Spinal cord (tissue), 10 donors: Measurements from ENCODE around the gene TMEM33. TPM values are rescaled to one million over a fixed set of nuclear protein-coding genes. Genes with fewer than 3 reads are reported as not detected.

ENCODE experiments used
- DNase-seq, 6 donors: peaks; one replicate each; pipeline versions ENCODE4 v3.0.0 to v3.0.0-alpha.2; 2013 to 2015; ENCODE audit warnings: low spot score in 6 of 6, low read depth in 4 of 6
- H3K27ac ChIP-seq: one replicate; pipeline ENCODE4 v1.5.1; 2013; ENCODE audit warnings: low read depth, low read length, control low read depth
- H3K27me3 ChIP-seq: one replicate; pipeline ENCODE4 v1.6.1; 2013; ENCODE audit warnings: low read length; ENCODE audit not compliant: control insufficient read depth, insufficient read depth
- H3K36me3 ChIP-seq: one replicate; pipeline ENCODE4 v1.6.1; 2013; ENCODE audit warnings: low read length; ENCODE audit not compliant: control insufficient read depth, insufficient read depth
- H3K4me1 ChIP-seq: one replicate; pipeline ENCODE4 v1.6.1; 2013; ENCODE audit warnings: low read length; ENCODE audit not compliant: control insufficient read depth, insufficient read depth
- H3K4me3 ChIP-seq: one replicate; pipeline ENCODE4 v1.5.1; 2013; ENCODE audit warnings: low read depth, low read length, control low read depth
- H3K9me3 ChIP-seq: one replicate; pipeline ENCODE4 v1.6.1; 2013; ENCODE audit warnings: low read length; ENCODE audit not compliant: control insufficient read depth, insufficient read depth
- WGBS: methylation state at CpG from one replicate; pipeline ENCODE4 v1.1.5; 2013; ENCODE audit warnings: missing lambda C conversion rate; ENCODE audit not compliant: insufficient coverage; 5-methylcytosine and 5-hydroxymethylcytosine counted together
- polyA plus RNA-seq, 2 donors: library from polyadenylated mRNA; unstranded; fragments of 120-200 nt; gene quantifications; one replicate each; pipeline ENCODE4 v1.2.1, GENCODE V29; 2013; ENCODE audit not compliant: insufficient read length in 2 of 2
- small RNA-seq: library from RNA; depleted of rRNA; stranded (forward); fragments of <200 nt; gene quantifications from one replicate; pipeline ENCODE3, GENCODE V24; 2014; ENCODE audit warnings: low replicate concordance
- total RNA-seq, 2 donors: library from RNA; depleted of rRNA in 1 of 2; stranded (reverse); fragments of 120-200 nt in 1 of 2; fragments of >200 nt in 1 of 2; gene quantifications; one replicate each; pipeline versions ENCODE4 v1.2.3 to v1.2.4, GENCODE V29; 2013 to 2014
- donor health status: healthy.

The TMEM33 gene
- total and polyA plus RNA-seq, 4 donors: 31.3 to 74.9 (median 40.6) TPM

GRCh38 chr4:41991916-41992767 is 56.9 kb downstream of the TMEM33 start:
- no peak for DNase-seq
- no peaks in the 10 kb centered on the region for H3K27me3 ChIP-seq
- H3K36me3 ChIP-seq: peaks cover 8% of the 10 kb centered on the region
- H3K9me3 ChIP-seq: no peaks in the 10 kb centered on the region
- H3K27ac ChIP-seq: no peak overlapping the region
- no peak overlapping the region for H3K4me3 ChIP-seq
- H3K4me1 ChIP-seq: peaks cover 8% of the 10 kb centered on the region
- 95% methylated on average over 6 of the region's 10 CpGs for WGBS

GRCh38 chr4:41992967-41993857 is 58.0 kb downstream of the TMEM33 start:
- Histone ChIP-seq H3K27ac (no peak overlapping the region), H3K4me1 (peaks cover 8% of the 10 kb centered on the region), H3K27me3 (no peaks in the 10 kb centered on the region), H3K4me3 (no peak overlapping the region), H3K9me3 (no peaks in the 10 kb centered on the region), H3K36me3 (peaks cover 8% of the 10 kb centered on the region)
- no peak for DNase-seq
- WGBS: no CpG with 5 or more reads among the region's 4 CpGs

- Histone ChIP-seq H3K27ac (no peak overlapping the region), H3K4me1 (peaks cover 8% of the 10 kb centered on the region), H3K4me3 (no peak overlapping the region), H3K36me3 (peaks cover 8% of the 10 kb centered on the region), H3K9me3 (no peaks in the 10 kb centered on the region), H3K27me3 (no peaks in the 10 kb centered on the region)
- WGBS: 100% methylated on average over 1 of the region's 3 CpGs
- DNase-seq: no peak
Observed at GRCh38 chr4:41994461-41994985, 59.3 kb downstream of the TMEM33 start.

GRCh38 chr4:41998019-41998418 is 62.8 kb downstream of the TMEM33 start:
- no peak for DNase-seq
- H3K27ac ChIP-seq: no peak overlapping the region
- 80% methylated on average over 2 of the region's 3 CpGs for WGBS

GRCh38 chr4:41999321-41999720 is 64.1 kb downstream of the TMEM33 start:
- Histone ChIP-seq H3K9me3 (no peaks in the 10 kb centered on the region), H3K4me1 (no peaks in the 10 kb centered on the region)

More at GRCh38 chr4:41998019-41998418, 62.8 kb downstream of the TMEM33 start:
- Histone ChIP-seq H3K27me3 (no peaks in the 10 kb centered on the region), H3K36me3 (peaks cover 6% of the 10 kb centered on the region), H3K4me1 (no peaks in the 10 kb centered on the region), H3K9me3 (no peaks in the 10 kb centered on the region), H3K4me3 (no peak overlapping the region)

GRCh38 chr4:42008011-42008786 is 73.0 kb downstream of the TMEM33 start:
- 96% methylated on average over 2 of the region's 3 CpGs for WGBS
- Histone ChIP-seq H3K4me3 (no peak overlapping the region), H3K9me3 (no peaks in the 10 kb centered on the region), H3K36me3 (no peaks in the 10 kb centered on the region), H3K4me1 (no peaks in the 10 kb centered on the region), H3K27me3 (no peaks in the 10 kb centered on the region), H3K27ac (no peak overlapping the region)
- DNase-seq: no peak

More at GRCh38 chr4:41999321-41999720, 64.1 kb downstream of the TMEM33 start:
- Histone ChIP-seq H3K27me3 (no peaks in the 10 kb centered on the region), H3K27ac (no peak overlapping the region), H3K36me3 (peaks cover 6% of the 10 kb centered on the region), H3K4me3 (no peak overlapping the region)
- DNase-seq: no peak

Small RNA genes within 50 kb of the gene (small RNA-seq; reads per million reads assigned to genes)
- gene AC108210.2: not detected

Other genes with a start within 250 kb of the TMEM33 start
- under 1 TPM; 0.10 to 0.11 TPM for gene PHOX2B, start 186.7 kb upstream of the TMEM33 start, total RNA-seq
- under 1 TPM; 0.12 to 0.27 TPM for gene PHOX2B, start 186.7 kb upstream of the TMEM33 start, polyA plus RNA-seq
- under 1 TPM; 0.11 to 0.20 TPM for gene DCAF4L1, start 46.3 kb downstream of the TMEM33 start, total RNA-seq
- gene DCAF4L1, start 46.3 kb downstream of the TMEM33 start, polyA plus RNA-seq: under 1 TPM; 0.30 to 0.53 TPM
- 10 to 100 TPM; 90.2 to 98.7 TPM for gene SLC30A9, start 55.1 kb downstream of the TMEM33 start, total RNA-seq
- gene SLC30A9, start 55.1 kb downstream of the TMEM33 start, polyA plus RNA-seq: 100 to 1,000 TPM in 1 of 2 donors, 10 to 100 TPM in 1; 86.0 to 103 TPM
- gene BEND4, start 217.2 kb downstream of the TMEM33 start, total RNA-seq: 1 to 10 TPM; 1.4 to 5.0 TPM
- 1 to 10 TPM; 2.8 to 3.6 TPM for gene BEND4, start 217.2 kb downstream of the TMEM33 start, polyA plus RNA-seq